ENCODE measurements around the gene OR51T1. TPM values are rescaled to one million over a fixed set of nuclear protein-coding genes. Genes with fewer than 3 reads are reported as not detected.

The OR51T1 gene
- total RNA-seq, 4 donors from 2014 or later, result not detected

GRCh38 chr11:4863876-4864275 lies 17.8 kb upstream of the OR51T1 start:
- DNase-seq (ENCODE audit: low spot score), result no peak
- ATAC-seq (ENCODE audit: low FRiP score), result no peak
- no peak for TF ChIP-seq CTCF (IDR thresholded peaks at IDR 0.05)

- no peak for ATAC-seq (ENCODE audit: low FRiP score)
- DNase-seq (ENCODE audit: low spot score), result no peak
- no peak for TF ChIP-seq CTCF (IDR thresholded peaks at IDR 0.05)
These were observed 15.8 kb upstream of the OR51T1 start for GRCh38 chr11:4865855-4866254.

GRCh38 chr11:4881188-4881587 lies 512 bp upstream of the OR51T1 start:
- no peak for ATAC-seq (ENCODE audit: low FRiP score)
- DNase-seq (ENCODE audit: low spot score), result no peak
- no peak for TF ChIP-seq CTCF (IDR thresholded peaks at IDR 0.05)

GRCh38 chr11:4882543-4882942 lies 843 bp downstream of the OR51T1 start:
- TF ChIP-seq CTCF (IDR thresholded peaks at IDR 0.05), result no peak
- no peak for ATAC-seq (ENCODE audit: low FRiP score)
- DNase-seq (ENCODE audit: low spot score), result no peak

- no peak for TF ChIP-seq CTCF (IDR thresholded peaks at IDR 0.05)
- ATAC-seq (ENCODE audit: low FRiP score) (no peak), DNase-seq (ENCODE audit: low spot score) (no peak)
These were observed 2.7 kb downstream of the OR51T1 start for GRCh38 chr11:4884361-4884760.

GRCh38 chr11:4886186-4886585 lies 4.5 kb downstream of the OR51T1 start:
- ATAC-seq (ENCODE audit: low FRiP score), result no peak
- DNase-seq (ENCODE audit: low spot score), result no peak
- no peak for TF ChIP-seq CTCF (IDR thresholded peaks at IDR 0.05)

GRCh38 chr11:4887591-4887990 lies 5.9 kb downstream of the OR51T1 start:
- DNase-seq (ENCODE audit: low spot score) (no peak), ATAC-seq (ENCODE audit: low FRiP score) (no peak)
- TF ChIP-seq CTCF (IDR thresholded peaks at IDR 0.05), result no peak

Data from omental fat pad (tissue), 4 donors.